NCI-H774 (cell line): Measurements from ENCODE around the gene SLC22A7.

ENCODE experiments used
- DNase-seq: peaks from one replicate; lab custom pipeline; 2025; lab: John Stamatoyannopoulos, UW

Gene SLC22A7

GRCh38 chr6:43283905-43284304 is 14.2 kb upstream of the SLC22A7 start:
- DNase-seq = peak; percentile 5

DNA sequence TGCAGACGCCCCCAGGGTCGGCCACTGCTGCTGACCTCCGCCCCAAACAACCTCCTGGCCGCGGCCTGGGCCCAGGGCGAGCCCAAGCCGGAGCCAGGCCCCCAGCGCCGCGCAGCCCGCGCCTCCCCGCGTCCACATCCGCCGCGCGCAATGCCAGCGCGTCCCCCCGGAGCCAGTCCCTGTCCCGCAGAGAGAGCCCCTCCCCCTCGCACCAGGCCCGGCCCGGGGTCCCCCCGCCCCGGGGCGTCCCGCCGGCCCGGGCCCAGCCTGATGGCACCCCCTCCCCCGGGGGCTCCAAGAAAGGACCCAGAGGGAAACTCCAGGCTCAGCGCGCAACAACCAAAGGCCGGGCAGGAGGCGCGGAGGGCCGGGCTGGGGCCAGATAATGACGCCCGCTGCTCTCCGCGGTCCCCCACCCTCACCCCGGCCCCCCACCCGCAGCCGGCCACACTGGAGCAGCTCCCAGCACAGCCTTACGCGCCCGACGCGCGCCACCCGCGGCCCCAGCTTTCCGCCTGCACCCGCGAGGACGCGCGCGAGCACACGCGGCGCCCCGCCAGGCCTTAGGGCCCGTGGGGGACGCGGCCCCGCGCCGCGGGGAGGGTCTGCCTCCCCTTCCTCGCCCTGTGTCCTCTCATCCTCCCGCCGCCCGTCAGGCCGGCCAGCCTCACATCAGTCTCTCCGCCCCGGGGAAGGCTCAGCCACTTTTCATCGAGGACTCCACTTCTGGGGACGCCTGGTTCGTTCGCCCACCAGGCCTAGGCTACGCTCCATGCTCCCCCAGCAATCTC is 12.9 kb upstream of the SLC22A7 start:
- DNase-seq = no peak

DNA sequence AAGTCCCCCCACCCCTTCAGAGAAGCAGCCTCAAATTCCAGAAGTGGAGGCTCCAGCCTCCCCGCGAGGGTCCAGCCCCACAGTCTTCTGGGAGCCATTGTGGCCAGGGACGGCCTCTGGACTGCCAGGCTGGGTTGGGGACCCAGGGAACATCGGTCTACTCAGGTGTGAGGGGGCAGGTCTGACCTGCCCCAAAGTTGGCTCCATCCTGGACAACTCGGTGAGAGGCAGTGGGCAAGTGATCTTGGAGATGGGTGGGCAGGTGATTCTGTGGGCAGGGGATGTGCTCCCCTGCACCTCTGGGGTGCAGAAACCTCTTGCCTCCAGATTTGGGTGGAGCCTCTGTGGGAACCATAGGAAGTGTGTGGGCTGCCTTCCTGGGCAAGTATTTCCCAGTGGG is 12.2 kb upstream of the SLC22A7 start:
- no peak for DNase-seq

- no peak for DNase-seq
Measured at GRCh38 chr6:43286456-43286979, 11.5 kb upstream of the SLC22A7 start.

GRCh38 chr6:43286980-43287716 is 10.9 kb upstream of the SLC22A7 start:
- DNase-seq = no peak

DNA sequence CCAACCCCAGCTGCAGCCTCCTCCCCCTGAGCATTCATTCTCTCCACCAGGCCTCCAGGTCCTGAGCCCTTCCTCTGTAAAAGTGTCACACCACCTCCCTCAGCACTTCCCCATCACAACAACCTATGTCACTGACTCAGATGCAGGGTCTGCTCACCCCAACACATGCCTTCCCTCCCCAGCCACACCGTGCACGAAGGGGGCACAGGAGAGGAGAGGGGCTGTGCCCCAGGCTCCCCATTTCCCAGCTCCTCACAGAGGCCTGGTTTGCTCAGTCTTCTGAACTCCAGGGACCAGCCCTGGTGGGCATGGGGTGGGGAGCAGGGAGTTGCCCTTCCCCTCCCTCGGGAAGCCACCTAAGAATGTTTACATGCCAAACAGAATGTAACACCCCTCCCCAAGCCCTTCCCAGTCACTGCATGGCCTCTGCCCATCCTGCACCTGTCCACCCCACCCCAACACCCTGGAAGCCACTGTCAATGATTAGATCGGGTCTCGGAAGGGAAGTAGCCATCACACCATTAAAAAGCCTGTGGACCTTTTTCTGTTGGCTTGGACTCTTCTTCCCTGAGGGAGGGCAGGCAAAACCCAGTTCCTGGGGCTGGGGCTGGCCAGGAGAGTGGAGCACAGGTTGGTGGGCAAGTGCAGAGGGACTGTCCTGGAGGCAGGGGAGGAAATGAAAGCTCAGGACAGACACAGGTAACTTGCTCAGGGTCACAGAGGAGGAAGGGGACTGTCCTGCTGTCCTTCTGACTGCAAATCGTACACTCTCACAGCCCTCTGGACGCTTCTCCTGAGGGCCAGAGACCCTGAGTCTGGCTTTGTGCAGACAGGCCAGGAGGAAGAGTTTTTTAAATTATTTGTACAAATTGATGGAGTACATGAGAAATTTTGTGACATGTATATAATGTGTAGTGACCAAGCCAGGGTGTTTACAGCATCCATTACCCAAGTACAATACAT is 10.1 kb upstream of the SLC22A7 start:
- no peak for DNase-seq

GRCh38 chr6:43290339-43290904 is 7.6 kb upstream of the SLC22A7 start:
- DNase-seq = no peak

- DNase-seq = no peak
Measured at GRCh38 chr6:43290905-43291355, 7.1 kb upstream of the SLC22A7 start.

- no peak for DNase-seq
Measured at GRCh38 chr6:43291708-43292107, 6.4 kb upstream of the SLC22A7 start.

DNA sequence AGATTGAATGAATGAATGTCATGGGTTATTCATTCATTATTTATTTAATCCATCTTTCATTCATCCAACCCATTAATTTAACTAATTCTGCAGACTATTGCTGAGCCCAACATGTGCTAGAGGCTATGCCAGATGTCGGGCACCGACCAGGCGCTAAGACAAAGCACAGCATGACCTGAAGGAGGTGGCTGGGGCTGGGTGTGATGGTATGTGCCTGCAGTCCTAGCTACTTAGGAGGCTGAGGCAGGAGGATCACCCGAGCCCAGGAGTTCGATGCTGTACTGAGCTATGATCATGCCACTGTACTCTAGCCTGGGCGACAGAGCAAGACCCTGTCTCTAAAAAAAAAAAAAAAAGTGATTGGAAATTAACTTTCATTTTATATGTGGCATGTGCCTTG is 5.7 kb upstream of the SLC22A7 start:
- no peak for DNase-seq

GRCh38 chr6:43292763-43293318 is 5.2 kb upstream of the SLC22A7 start:
- DNase-seq = no peak

GRCh38 chr6:43293698-43294097 is 4.4 kb upstream of the SLC22A7 start:
- no peak for DNase-seq

- DNase-seq = no peak
Measured at GRCh38 chr6:43294536-43294935, 3.5 kb upstream of the SLC22A7 start.

- no peak for DNase-seq
Measured at GRCh38 chr6:43295456-43295855, 2.6 kb upstream of the SLC22A7 start.

DNA sequence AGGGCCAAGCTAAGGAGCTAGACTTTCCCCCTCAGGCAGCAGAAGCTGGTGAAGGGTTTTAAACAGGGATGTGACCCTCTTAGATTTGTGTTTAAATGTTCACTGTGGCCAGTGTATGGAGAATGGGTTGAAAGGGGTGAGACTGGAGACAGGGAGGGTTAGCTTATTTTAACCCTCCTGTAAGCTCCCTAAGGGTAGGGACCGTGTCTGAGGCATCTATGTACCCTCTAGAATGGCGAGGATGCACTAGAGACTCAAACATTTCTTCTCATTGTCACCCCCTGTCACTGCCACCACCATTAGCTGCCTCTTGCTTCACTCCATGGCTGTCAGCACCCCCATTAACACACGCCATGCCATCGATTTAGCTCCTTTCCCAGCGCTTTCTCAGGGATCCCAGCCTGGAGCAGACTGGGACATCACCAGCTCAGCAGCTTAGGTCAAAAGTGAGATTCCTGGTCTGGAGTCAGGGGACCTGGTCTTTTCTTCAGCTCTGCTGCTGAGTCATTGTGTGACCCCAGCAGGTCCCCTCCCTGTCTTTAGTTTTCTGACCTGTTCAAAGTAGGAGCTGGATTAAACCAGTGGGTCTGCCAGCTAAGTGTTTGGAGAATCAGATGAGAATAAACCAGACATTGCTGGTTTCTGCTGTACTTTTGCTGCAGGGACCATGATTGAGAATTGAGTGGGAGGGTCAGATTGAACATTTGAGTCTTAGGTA is 1.1 kb upstream of the SLC22A7 start:
- no peak for DNase-seq

- DNase-seq = no peak
Measured at GRCh38 chr6:43298565-43299337, 691 bp downstream of the SLC22A7 start.

DNA sequence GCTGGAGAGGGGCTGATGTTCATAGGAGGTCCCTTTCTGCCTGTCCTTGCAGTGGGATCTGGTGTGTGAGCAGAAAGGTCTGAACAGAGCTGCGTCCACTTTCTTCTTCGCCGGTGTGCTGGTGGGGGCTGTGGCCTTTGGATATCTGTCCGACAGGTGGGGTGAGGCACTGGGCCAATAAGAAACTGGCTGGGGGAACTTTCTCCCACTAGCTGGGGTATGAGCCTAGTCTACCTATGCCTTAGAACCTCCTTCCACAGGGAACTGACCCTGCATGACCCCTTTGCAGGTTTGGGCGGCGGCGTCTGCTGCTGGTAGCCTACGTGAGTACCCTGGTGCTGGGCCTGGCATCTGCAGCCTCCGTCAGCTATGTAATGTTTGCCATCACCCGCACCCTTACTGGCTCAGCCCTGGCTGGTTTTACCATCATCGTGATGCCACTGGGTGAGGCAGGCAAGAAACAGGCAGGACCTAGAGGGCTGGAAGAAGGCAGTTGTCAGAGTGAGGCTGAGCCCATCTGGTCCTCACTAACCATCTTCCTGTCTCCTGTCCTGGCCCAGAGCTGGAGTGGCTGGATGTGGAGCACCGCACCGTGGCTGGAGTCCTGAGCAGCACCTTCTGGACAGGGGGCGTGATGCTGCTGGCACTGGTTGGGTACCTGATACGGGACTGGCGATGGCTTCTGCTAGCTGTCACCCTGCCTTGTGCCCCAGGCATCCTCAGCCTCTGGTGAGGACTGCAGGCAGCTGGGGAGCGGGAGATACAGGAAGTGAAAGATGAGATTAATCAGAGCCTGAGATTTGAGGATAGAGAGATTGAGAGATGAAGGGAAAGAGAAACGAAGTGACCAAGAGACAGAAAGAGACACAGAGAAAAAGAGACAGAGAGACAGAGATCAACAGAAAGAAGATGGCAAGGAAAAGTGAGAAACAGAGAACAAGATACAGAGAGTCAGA is 1.6 kb downstream of the SLC22A7 start:
- no peak for DNase-seq

- no peak for DNase-seq
Measured at GRCh38 chr6:43301081-43301870, 3.2 kb downstream of the SLC22A7 start.
